Caco-2 (cell line): ENCODE measurements around the gene NRDC. TPM values are rescaled to one million over a fixed set of nuclear protein-coding genes. Genes with fewer than 3 reads are reported as not detected.

ENCODE experiments used
- BruUV-seq: library from RNA; stranded (reverse); fragments of 400-500 nt; replicated peaks from 2 replicates; lab custom pipeline; 2021; lab: Mats Ljungman, UMichigan
- CTCF ChIA-PET: fragments of 300-600 bp; sonication (Branson Sonifier 250); formaldehyde crosslinking; loops from one replicate; lab custom pipeline; 2022; ENCODE audit warnings: antibody characterized with exemption; lab: Charles Lee
- POLR2A ChIA-PET: fragments of 300-600 bp; sonication (Branson Sonifier 250); formaldehyde crosslinking; loops from one replicate; lab custom pipeline; 2022; ENCODE audit warnings: antibody characterized with exemption; lab: Charles Lee
- DNase-seq, 2 experiments: peaks; one replicate each; pipeline versions ENCODE4 v3.0.0 to v3.0.0-alpha.2; 2020 to 2022
- H3K27me3 ChIP-seq: replicated peaks from 2 replicates; pipeline ENCODE4 v1.6.0; 2011; ENCODE audit warnings: low read length; ENCODE audit not compliant: control insufficient read depth, insufficient read depth
- H3K36me3 ChIP-seq: 2 replicates; pipeline ENCODE4 v1.5.1; 2011; ENCODE audit warnings: low read length; ENCODE audit not compliant: control insufficient read depth, insufficient read depth
- H3K4me1 ChIP-seq: fragments of 250-450 bp; sonication (Bioruptor Pico); 2 replicates; pipeline ENCODE4 v1.5.1; 2020; ENCODE audit warnings: mild to moderate bottlenecking
- H3K4me3 ChIP-seq: 2 replicates; pipeline ENCODE4 v1.5.1; 2011; ENCODE audit warnings: low read depth, mild to moderate bottlenecking, control low read depth, low read length
- H3K9me3 ChIP-seq: fragments of 250-450 bp; sonication (Bioruptor Pico); 2 replicates; pipeline ENCODE4 v1.5.1; 2020; ENCODE audit warnings: mild to moderate bottlenecking, moderate library complexity
- H3K27ac Mint-ChIP-seq: one replicate; pipeline ENCODE4 v1.8.0; 2022; ENCODE audit warnings: mixed read lengths; ENCODE audit not compliant: unreplicated experiment
- H3K27me3 Mint-ChIP-seq: one replicate; pipeline ENCODE4 v1.8.0; 2022; ENCODE audit warnings: mixed read lengths; ENCODE audit not compliant: insufficient read depth, unreplicated experiment
- H3K36me3 Mint-ChIP-seq: one replicate; pipeline ENCODE4 v1.8.0; 2022; ENCODE audit warnings: mild to moderate bottlenecking, mixed read lengths; ENCODE audit not compliant: insufficient read depth, unreplicated experiment
- H3K4me1 Mint-ChIP-seq: one replicate; pipeline ENCODE4 v1.8.0; 2022; ENCODE audit warnings: low read depth, mixed read lengths; ENCODE audit not compliant: unreplicated experiment
- H3K4me3 Mint-ChIP-seq: one replicate; pipeline ENCODE4 v1.8.0; 2022; ENCODE audit warnings: mild to moderate bottlenecking, moderate library complexity, mixed read lengths; ENCODE audit not compliant: unreplicated experiment
- H3K9me3 Mint-ChIP-seq: one replicate; pipeline ENCODE4 v1.8.0; 2022; ENCODE audit warnings: mixed read lengths; ENCODE audit not compliant: unreplicated experiment
- CTCF ChIP-seq, 2 experiments: fragments of 200-600 bp in 1 of 2; IDR thresholded peaks; 1 replicate in 1 of 2; 2 replicates in 1 of 2; pipeline versions ENCODE4 v1.5.1 to v1.8.0; 2011 to 2022; ENCODE audit warnings: antibody characterized with exemption in 1 of 2, control low read depth in 1 of 2, inconsistent platforms in 1 of 2, low read depth in 1 of 2, low read length in 1 of 2, mild to moderate bottlenecking in 1 of 2, moderate library complexity in 1 of 2; ENCODE audit not compliant: insufficient read depth in 1 of 2, severe bottlenecking in 1 of 2, unreplicated experiment in 1 of 2
- intact Hi-C: fragments of 100-400 bp; cut with micrococcal nuclease; formaldehyde crosslinking; loops from one replicate; pipeline ENCODE4 v1.10.0; 2022; ENCODE audit not compliant: unreplicated experiment
- total RNA-seq: library from RNA; stranded (reverse); gene quantifications from 2 replicates; pipeline ENCODE4 v1.2.3, GENCODE V29; 2022

The NRDC gene
- total RNA-seq, 1 experiment from 2014 or later, result 109 TPM

GRCh38 chr1:51853360-51853759 is 25.2 kb downstream of the NRDC start:
- intact Hi-C loops, result no loop called here
- Histone ChIP-seq H3K36me3 (no peaks in the 10 kb centered on the region), H3K4me3 (no peak overlapping the region), H3K9me3 (no peaks in the 10 kb centered on the region), H3K27me3 (no peaks in the 10 kb centered on the region), H3K4me1 (0 out of 2 replicates have a peak, but pooled peaks cover 7% of the 10 kb centered on the region)
- Mint-ChIP-seq H3K4me3 (no peak overlapping the region), H3K9me3 (no peaks in the 10 kb centered on the region), H3K36me3 (peaks cover 7% of the 10 kb centered on the region), H3K27ac (no peak overlapping the region), H3K4me1 (no peaks in the 10 kb centered on the region), H3K27me3 (no peaks in the 10 kb centered on the region)
- POLR2A ChIA-PET, result no interaction called here
- no peak for DNase-seq
- CTCF ChIA-PET, result no interaction called here
- no TSS peak for BruUV-seq
- TF ChIP-seq CTCF (IDR thresholded peaks at IDR 0.05; ENCODE audit: insufficient read depth in 1 of 2, low read depth in 1 of 2, low read length in 1 of 2, severe bottlenecking in 1 of 2, unreplicated experiment in 1 of 2), result no peak

- Histone ChIP-seq H3K36me3 (no peaks in the 10 kb centered on the region), H3K9me3 (no peaks in the 10 kb centered on the region), H3K27me3 (no peaks in the 10 kb centered on the region), H3K4me1 (0 out of 2 replicates have a peak, but pooled peaks cover 7% of the 10 kb centered on the region), H3K4me3 (no peak overlapping the region)
- H3K27me3 Mint-ChIP-seq, result no peaks in the 10 kb centered on the region
- no peak for TF ChIP-seq CTCF (IDR thresholded peaks at IDR 0.05; ENCODE audit: insufficient read depth in 1 of 2, low read depth in 1 of 2, low read length in 1 of 2, severe bottlenecking in 1 of 2, unreplicated experiment in 1 of 2)
- no TSS peak for BruUV-seq
- H3K36me3 Mint-ChIP-seq, result peaks cover 7% of the 10 kb centered on the region
- ChIA-PET CTCF (no interaction called here), POLR2A (no interaction called here)
- no peak overlapping the region for H3K4me3 Mint-ChIP-seq
- H3K9me3 Mint-ChIP-seq, result no peaks in the 10 kb centered on the region
- H3K27ac Mint-ChIP-seq, result no peak overlapping the region
- no peaks in the 10 kb centered on the region for H3K4me1 Mint-ChIP-seq
- intact Hi-C loops, result no loop called here
- DNase-seq, result no peak
Measured at GRCh38 chr1:51851882-51852396, 26.6 kb downstream of the NRDC start.

GRCh38 chr1:51850420-51851223 is 27.9 kb downstream of the NRDC start:
- Histone ChIP-seq H3K4me3 (no peak overlapping the region), H3K9me3 (no peaks in the 10 kb centered on the region), H3K4me1 (0 out of 2 replicates have a peak, but pooled peaks cover 7% of the 10 kb centered on the region), H3K27me3 (no peaks in the 10 kb centered on the region), H3K36me3 (no peaks in the 10 kb centered on the region)
- no TSS peak for BruUV-seq
- intact Hi-C loops, result no loop called here
- no peak overlapping the region for H3K4me3 Mint-ChIP-seq
- no peak overlapping the region for H3K27ac Mint-ChIP-seq
- no peak for TF ChIP-seq CTCF (IDR thresholded peaks at IDR 0.05; ENCODE audit: insufficient read depth in 1 of 2, low read depth in 1 of 2, low read length in 1 of 2, severe bottlenecking in 1 of 2, unreplicated experiment in 1 of 2)
- H3K4me1 Mint-ChIP-seq, result no peaks in the 10 kb centered on the region
- H3K27me3 Mint-ChIP-seq, result no peaks in the 10 kb centered on the region
- no peak for DNase-seq
- CTCF ChIA-PET, result no interaction called here
- peaks cover 7% of the 10 kb centered on the region for H3K36me3 Mint-ChIP-seq
- POLR2A ChIA-PET, result no interaction called here
- H3K9me3 Mint-ChIP-seq, result no peaks in the 10 kb centered on the region
